GM12801 (cell line): ENCODE results near the gene KCNA2.

Experiments used
- CTCF ChIP-seq: IDR thresholded peaks from one replicate; pipeline ENCODE4 v1.5.1; 2011; ENCODE audit warnings: control low read depth; ENCODE audit not compliant: insufficient read length; ENCODE audit errors: extremely low read depth

Gene KCNA2

GRCh38 chr1:110634086-110634454 is 27.9 kb upstream of the KCNA2 start:
- no peak for TF ChIP-seq CTCF

- TF ChIP-seq CTCF = no peak
These were observed 27.5 kb upstream of the KCNA2 start for GRCh38 chr1:110633646-110634030.

- TF ChIP-seq CTCF = no peak
These were observed 25.9 kb upstream of the KCNA2 start for GRCh38 chr1:110631836-110632620.

- TF ChIP-seq CTCF = no peak
These were observed 24.9 kb upstream of the KCNA2 start for GRCh38 chr1:110630839-110631663.

- TF ChIP-seq CTCF = no peak
These were observed 22.4 kb upstream of the KCNA2 start for GRCh38 chr1:110628323-110629105.

GRCh38 chr1:110627764-110628163 is 21.6 kb upstream of the KCNA2 start:
- no peak for TF ChIP-seq CTCF

- no peak for TF ChIP-seq CTCF
These were observed 20.7 kb upstream of the KCNA2 start for GRCh38 chr1:110626889-110627288.
